HG02588 (cell line): ENCODE measurements around the gene NDFIP1.
"Not testable (repeated sequence)": the region's sequence is repeated elsewhere in the genome, so short reads cannot be mapped to it uniquely, and the experiment has no call there.

Experiments used
- ATAC-seq: cut with Tn5 transposase; IDR thresholded peaks from one replicate; pipeline ENCODE4 v1.9.1; 2021; ENCODE audit warnings: mild to moderate bottlenecking, moderate library complexity; ENCODE audit not compliant: unreplicated experiment

Gene NDFIP1

GRCh38 chr5:142183561-142183960 is 75.0 kb downstream of the NDFIP1 start:
- ATAC-seq: no peak

- ATAC-seq: no peak
Observed at GRCh38 chr5:142184988-142185387, 76.4 kb downstream of the NDFIP1 start.

- ATAC-seq: no peak
Observed at GRCh38 chr5:142186514-142186856, 77.9 kb downstream of the NDFIP1 start.

- ATAC-seq: no peak
Observed at GRCh38 chr5:142186857-142187594, 78.4 kb downstream of the NDFIP1 start.

- not testable (repeated sequence) for ATAC-seq
Observed at GRCh38 chr5:142188691-142189090, 80.1 kb downstream of the NDFIP1 start.

GRCh38 chr5:142189813-142190212 is 81.2 kb downstream of the NDFIP1 start:
- no peak for ATAC-seq

GRCh38 chr5:142191776-142192175 is 83.2 kb downstream of the NDFIP1 start:
- ATAC-seq: no peak

GRCh38 chr5:142192286-142193113 is 83.9 kb downstream of the NDFIP1 start:
- ATAC-seq: no peak

- no peak for ATAC-seq
Observed at GRCh38 chr5:142193114-142193428, 84.5 kb downstream of the NDFIP1 start.

GRCh38 chr5:142197098-142197497 is 88.5 kb downstream of the NDFIP1 start:
- ATAC-seq: no peak

GRCh38 chr5:142197781-142198180 is 89.2 kb downstream of the NDFIP1 start:
- no peak for ATAC-seq

GRCh38 chr5:142199388-142199787 is 90.8 kb downstream of the NDFIP1 start:
- ATAC-seq: no peak

GRCh38 chr5:142200387-142200786 is 91.8 kb downstream of the NDFIP1 start:
- no peak for ATAC-seq

- ATAC-seq: no peak
Observed at GRCh38 chr5:142201471-142201887, 92.9 kb downstream of the NDFIP1 start.

- no peak for ATAC-seq
Observed at GRCh38 chr5:142202282-142202681, 93.7 kb downstream of the NDFIP1 start.
